Esophagus muscularis mucosa (tissue), 3 donors: ENCODE measurements around the gene CDH18.

Experiments used
- POLR2A ChIP-seq: fragments of 450-650 bp; IDR thresholded peaks from one replicate; pipeline ENCODE4 v1.6.1; 2017; ENCODE audit warnings: antibody characterized with exemption, moderate library complexity, mild to moderate bottlenecking, low read depth
- POLR2AphosphoS5 ChIP-seq, 2 donors: sonication (generic); formaldehyde crosslinking; IDR thresholded peaks; one replicate each; pipeline ENCODE4 v1.6.1; 2017; ENCODE audit warnings: antibody characterized with exemption in 2 of 2
- TF ChIP-seq, protein P1 (sequence below), 3 experiments: fragments of 200-600 bp in 2 of 3; fragments of 450-650 bp in 1 of 3; sonication (generic) in 2 of 3; IDR thresholded peaks; one replicate each; pipeline ENCODE4 v1.5.1; 2017 to 2019; ENCODE audit warnings: antibody characterized with exemption in 3 of 3, mild to moderate bottlenecking in 2 of 3, moderate library complexity in 1 of 3

DNA sequence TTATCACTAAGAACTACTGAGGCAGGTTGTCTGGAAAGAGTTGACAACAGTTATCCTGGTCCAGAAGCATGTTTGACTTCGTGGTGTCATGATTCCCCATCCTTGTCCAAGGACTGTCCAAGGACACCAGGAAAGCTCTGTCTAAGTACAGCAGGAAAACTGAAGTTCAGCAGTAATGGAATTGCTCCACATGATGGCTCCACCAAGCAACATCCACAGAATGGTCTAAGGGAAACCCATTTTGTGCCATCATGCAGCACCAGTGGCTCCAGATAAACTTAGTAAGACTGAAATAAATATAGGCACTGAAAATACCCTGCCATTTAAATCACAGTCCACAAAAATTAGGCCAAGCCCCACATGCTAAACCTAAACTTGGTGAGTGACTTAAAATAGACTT, 192.8 kb downstream of the CDH18 start:
- TF ChIP-seq POLR2AphosphoS5 (IDR thresholded peaks at IDR 0.05) (no peak), POLR2A (no peak)
- TF ChIP-seq, protein P1, sequence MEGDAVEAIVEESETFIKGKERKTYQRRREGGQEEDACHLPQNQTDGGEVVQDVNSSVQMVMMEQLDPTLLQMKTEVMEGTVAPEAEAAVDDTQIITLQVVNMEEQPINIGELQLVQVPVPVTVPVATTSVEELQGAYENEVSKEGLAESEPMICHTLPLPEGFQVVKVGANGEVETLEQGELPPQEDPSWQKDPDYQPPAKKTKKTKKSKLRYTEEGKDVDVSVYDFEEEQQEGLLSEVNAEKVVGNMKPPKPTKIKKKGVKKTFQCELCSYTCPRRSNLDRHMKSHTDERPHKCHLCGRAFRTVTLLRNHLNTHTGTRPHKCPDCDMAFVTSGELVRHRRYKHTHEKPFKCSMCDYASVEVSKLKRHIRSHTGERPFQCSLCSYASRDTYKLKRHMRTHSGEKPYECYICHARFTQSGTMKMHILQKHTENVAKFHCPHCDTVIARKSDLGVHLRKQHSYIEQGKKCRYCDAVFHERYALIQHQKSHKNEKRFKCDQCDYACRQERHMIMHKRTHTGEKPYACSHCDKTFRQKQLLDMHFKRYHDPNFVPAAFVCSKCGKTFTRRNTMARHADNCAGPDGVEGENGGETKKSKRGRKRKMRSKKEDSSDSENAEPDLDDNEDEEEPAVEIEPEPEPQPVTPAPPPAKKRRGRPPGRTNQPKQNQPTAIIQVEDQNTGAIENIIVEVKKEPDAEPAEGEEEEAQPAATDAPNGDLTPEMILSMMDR (IDR thresholded peaks at IDR 0.05), result no peak
